Cerebellar nuclear complex (tissue), 1 donor: ENCODE measurements around the gene TMEM17.

Source experiments
- DNase-seq, 2 experiments: peaks; one replicate each; lab custom pipeline; 2025; lab: John Stamatoyannopoulos, UW

The TMEM17 gene

DNA sequence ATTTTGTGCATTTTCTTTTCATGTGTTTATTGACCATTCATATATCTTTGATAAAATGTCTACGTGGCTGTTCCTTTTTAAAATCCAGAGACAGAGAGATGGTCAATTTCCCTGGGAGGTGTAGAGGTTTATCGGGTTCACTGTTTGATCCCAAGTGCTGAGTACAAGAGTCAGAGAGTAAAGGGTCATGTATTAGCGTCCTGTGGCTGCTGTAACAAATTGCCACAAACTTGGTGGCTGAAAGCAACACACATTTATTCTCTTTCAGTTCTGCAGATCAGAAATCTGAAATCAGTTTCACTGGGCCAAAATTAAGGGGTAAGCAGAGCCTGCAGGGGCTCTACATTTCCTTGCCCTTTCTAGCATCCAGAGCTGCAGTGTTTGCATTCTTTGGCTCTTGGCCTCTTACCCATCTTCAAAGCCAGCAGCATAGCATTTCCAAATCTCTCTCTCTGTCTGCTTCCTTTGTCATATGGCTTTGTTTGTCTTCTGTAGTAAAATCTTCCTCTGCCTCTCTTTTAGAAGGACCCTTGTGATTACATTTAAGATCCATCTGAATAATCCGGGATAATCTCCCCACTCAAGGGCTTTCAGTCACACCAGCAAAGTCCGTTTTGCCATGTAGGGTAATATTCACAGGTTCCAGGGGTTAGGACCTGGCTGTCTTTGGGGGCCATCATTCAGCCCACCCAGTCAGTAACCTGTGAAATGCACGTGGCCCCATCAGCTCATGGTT, 49.9 kb downstream of the TMEM17 start:
- no peak for DNase-seq

DNA sequence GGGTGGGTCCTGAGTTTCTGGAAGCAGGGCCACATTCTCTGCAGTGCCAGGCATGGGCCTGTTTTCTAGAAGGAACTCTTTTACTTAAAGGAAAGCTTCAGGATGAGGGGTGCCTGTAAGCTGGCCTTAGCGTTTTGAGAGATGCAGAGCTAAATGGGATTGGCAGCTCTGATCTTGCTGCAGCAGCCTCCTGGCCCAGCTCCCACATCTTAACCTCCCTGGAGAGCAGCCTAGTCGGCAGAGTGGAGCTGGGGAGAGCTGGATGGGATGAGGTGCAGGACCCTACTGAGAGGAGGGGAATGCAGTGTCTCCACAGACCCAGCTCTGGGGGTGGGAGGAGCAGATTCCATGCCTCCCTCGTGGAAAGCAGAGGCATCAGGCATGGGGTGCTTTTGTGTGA, 52.0 kb downstream of the TMEM17 start:
- DNase-seq = no peak

DNA sequence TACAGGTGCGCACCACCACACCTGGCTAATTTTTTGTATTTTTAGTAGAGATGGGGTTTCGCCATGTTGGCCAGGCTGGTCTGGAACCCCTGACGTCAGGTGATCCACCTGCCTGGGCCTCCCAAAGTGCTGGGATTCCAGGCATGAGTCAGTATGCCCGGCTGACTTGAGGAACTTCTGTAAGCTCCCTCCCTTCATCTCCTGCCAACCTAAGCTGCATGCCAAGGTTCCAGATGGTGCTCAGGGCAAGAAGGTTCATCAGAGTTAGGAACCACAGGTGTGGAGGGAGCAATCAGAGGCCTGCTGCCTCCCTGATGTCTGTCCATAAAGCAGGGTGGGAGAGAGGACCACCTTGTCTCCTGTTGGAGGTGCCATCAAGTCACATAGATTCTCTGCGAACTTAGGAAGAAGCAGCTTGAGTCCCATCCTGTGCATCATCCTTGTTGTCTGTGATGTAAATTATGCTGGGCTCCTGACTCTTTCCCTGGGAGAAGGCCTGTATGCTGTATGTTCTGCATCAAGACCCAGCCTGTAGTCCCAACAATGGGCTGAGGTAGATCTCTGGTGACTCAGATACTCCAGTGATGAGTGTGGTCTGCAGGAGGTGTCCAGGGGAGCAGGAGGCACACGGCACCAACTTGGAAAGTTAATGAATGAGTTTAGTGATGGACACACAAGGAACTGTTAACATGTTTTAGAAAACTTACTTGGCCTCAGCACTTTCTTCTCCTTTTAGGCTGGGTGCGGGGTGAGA, 53.1 kb downstream of the TMEM17 start:
- DNase-seq = no peak

GRCh38 chr2:62450716-62451191, 55.2 kb downstream of the TMEM17 start:
- DNase-seq = no peak
